Gastrocnemius medialis (tissue), 4 donors: ENCODE data around the gene RIMS4.

ENCODE experiments used
- POLR2A ChIP-seq, 2 donors: fragments of 450-650 bp; IDR thresholded peaks; one replicate each; pipeline ENCODE4 v1.6.1; 2017; ENCODE audit warnings: antibody characterized with exemption in 2 of 2, mild to moderate bottlenecking in 2 of 2, moderate library complexity in 2 of 2
- TF ChIP-seq, protein P1 (sequence below), 5 experiments: fragments of 450-650 bp in 3 of 5; fragments of 200-600 bp in 2 of 5; sonication (generic) in 2 of 5; IDR thresholded peaks in 4 of 5; conservative IDR thresholded peaks in 1 of 5; 1 replicate in 4 of 5; 2 replicates in 1 of 5; pipeline ENCODE4 v1.5.1; 2016 to 2019; ENCODE audit warnings: antibody characterized with exemption in 5 of 5, mild to moderate bottlenecking in 3 of 5, moderate library complexity in 3 of 5

DNA sequence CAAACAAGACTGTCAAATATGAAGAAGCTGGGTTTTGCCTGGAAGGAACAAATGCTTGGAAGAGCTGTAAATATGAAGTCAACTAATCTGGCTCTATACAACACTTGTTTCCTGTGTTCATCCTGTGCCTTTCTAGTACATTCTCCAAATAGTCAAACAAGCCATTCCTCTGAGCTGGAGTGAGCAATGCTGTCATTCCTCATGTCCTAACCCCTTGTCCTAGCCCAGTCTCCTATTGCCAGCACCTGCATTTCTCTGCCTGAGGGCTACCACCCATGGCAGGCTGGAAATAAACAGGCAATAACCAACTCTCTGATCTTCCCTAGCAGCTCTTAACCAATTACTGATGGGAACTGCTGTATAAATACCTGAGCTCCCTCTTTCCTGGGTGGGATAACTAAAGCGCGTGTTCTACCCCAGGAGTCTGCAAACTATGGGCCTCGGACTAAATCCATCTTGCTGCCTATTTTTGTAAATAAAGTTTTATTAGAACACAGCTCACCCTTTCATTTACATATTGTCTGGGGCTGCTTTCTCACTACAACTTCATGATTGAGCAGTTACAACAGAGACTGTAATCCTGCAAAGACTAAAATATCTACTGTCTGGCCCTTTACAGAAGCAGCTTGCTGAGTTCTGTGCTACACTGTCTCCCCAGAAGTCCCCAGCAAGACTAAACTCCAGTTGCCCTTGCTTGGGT is 13.4 kb downstream of the RIMS4 start:
- TF ChIP-seq, protein P1, sequence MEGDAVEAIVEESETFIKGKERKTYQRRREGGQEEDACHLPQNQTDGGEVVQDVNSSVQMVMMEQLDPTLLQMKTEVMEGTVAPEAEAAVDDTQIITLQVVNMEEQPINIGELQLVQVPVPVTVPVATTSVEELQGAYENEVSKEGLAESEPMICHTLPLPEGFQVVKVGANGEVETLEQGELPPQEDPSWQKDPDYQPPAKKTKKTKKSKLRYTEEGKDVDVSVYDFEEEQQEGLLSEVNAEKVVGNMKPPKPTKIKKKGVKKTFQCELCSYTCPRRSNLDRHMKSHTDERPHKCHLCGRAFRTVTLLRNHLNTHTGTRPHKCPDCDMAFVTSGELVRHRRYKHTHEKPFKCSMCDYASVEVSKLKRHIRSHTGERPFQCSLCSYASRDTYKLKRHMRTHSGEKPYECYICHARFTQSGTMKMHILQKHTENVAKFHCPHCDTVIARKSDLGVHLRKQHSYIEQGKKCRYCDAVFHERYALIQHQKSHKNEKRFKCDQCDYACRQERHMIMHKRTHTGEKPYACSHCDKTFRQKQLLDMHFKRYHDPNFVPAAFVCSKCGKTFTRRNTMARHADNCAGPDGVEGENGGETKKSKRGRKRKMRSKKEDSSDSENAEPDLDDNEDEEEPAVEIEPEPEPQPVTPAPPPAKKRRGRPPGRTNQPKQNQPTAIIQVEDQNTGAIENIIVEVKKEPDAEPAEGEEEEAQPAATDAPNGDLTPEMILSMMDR (IDR thresholded peaks at IDR 0.05 in 4 of 5, conservative IDR thresholded peaks at IDR 0.05 in 1 of 5): no peak
- no peak for TF ChIP-seq POLR2A (IDR thresholded peaks at IDR 0.05)
